HEK293 (cell line): ENCODE data around the gene TMEM263.
A peak's percentile ranks its signal among the peaks of the same experiment; 100 is the strongest.

Experiments
- CTCF ChIA-PET: fragments of 350-600 bp; formaldehyde crosslinking; extraction: SDS; loops from one replicate; lab custom pipeline; 2021; ENCODE audit warnings: antibody characterized with exemption; lab: Yijun Ruan, JAX
- POLR2A ChIA-PET: fragments of 300-600 bp; formaldehyde crosslinking; extraction: SDS; loops from one replicate; lab custom pipeline; 2020; ENCODE audit warnings: antibody characterized with exemption, inconsistent platforms; lab: Yijun Ruan, JAX
- H3K27ac ChIP-seq: fragments of 200-500 bp; sonication (Bioruptor generic); 2 replicates; pipeline ENCODE4 v1.5.1; 2014; ENCODE audit warnings: low read depth, low read length, control low read depth, inconsistent platforms; ENCODE audit errors: extremely low read depth
- H3K36me3 ChIP-seq, 2 experiments: fragments of 200-500 bp in 1 of 2; sonication (Bioruptor generic) in 1 of 2; 1 replicate in 1 of 2; 2 replicates in 1 of 2; pipeline ENCODE4 v1.5.1; 2014 to 2017; ENCODE audit warnings: inconsistent platforms in 2 of 2, low read length in 2 of 2; ENCODE audit not compliant: control insufficient read depth in 2 of 2, insufficient read depth in 1 of 2
- H3K4me1 ChIP-seq: fragments of 200-500 bp; sonication (Bioruptor generic); 2 replicates; pipeline ENCODE4 v1.5.1; 2014; ENCODE audit warnings: mild to moderate bottlenecking, low read length, inconsistent platforms; ENCODE audit not compliant: control insufficient read depth, insufficient read depth
- H3K4me3 ChIP-seq: 2 replicates; pipeline ENCODE4 v1.5.1; 2011; ENCODE audit warnings: low read depth, mild to moderate bottlenecking, control low read depth, low read length, moderate library complexity
- H3K9me3 ChIP-seq: fragments of 200-500 bp; sonication (Bioruptor generic); 2 replicates; pipeline ENCODE4 v1.5.1; 2014; ENCODE audit warnings: low read depth, low read length, inconsistent platforms; ENCODE audit not compliant: control insufficient read depth, insufficient read depth
- BCL11A ChIP-seq: fragments of 450-650 bp; formaldehyde crosslinking; IDR thresholded peaks from 2 replicates; pipeline ENCODE4 v1.5.1; 2016; ENCODE audit warnings: low read depth, missing biosample characterization, missing genetic modification characterization
- EGR2 ChIP-seq: fragments of 450-650 bp; formaldehyde crosslinking; IDR thresholded peaks from 2 replicates; pipeline ENCODE4 v1.5.1; 2016; ENCODE audit warnings: low read depth, missing biosample characterization, missing genetic modification characterization
- GLI4 ChIP-seq: fragments of 450-650 bp; formaldehyde crosslinking; IDR thresholded peaks from 2 replicates; pipeline ENCODE4 v1.5.1; 2016; ENCODE audit warnings: missing biosample characterization, missing genetic modification characterization
- GLIS2 ChIP-seq: fragments of 450-650 bp; formaldehyde crosslinking; IDR thresholded peaks from 2 replicates; pipeline ENCODE4 v1.5.1; 2016; ENCODE audit warnings: missing biosample characterization, missing genetic modification characterization
- KLF10 ChIP-seq: fragments of 450-650 bp; IDR thresholded peaks from 2 replicates; pipeline ENCODE4 v1.5.1; 2018; ENCODE audit warnings: missing biosample characterization, mild to moderate bottlenecking, missing genetic modification characterization
- KLF7 ChIP-seq: fragments of 450-650 bp; formaldehyde crosslinking; IDR thresholded peaks from 2 replicates; pipeline ENCODE4 v1.5.1; 2016; ENCODE audit warnings: missing biosample characterization, missing genetic modification characterization, borderline replicate concordance
- PRDM1 ChIP-seq: fragments of 450-650 bp; formaldehyde crosslinking; IDR thresholded peaks from 2 replicates; pipeline ENCODE4; 2016; ENCODE audit warnings: missing biosample characterization, missing genetic modification characterization
- RBAK ChIP-seq: fragments of 450-650 bp; formaldehyde crosslinking; IDR thresholded peaks from 2 replicates; pipeline ENCODE4 v1.5.1; 2016; ENCODE audit warnings: missing biosample characterization, missing genetic modification characterization
- SALL2 ChIP-seq: fragments of 450-650 bp; formaldehyde crosslinking; IDR thresholded peaks from 2 replicates; pipeline ENCODE4 v1.5.0; 2017; ENCODE audit warnings: missing biosample characterization, mild to moderate bottlenecking, missing genetic modification characterization, borderline replicate concordance
- SCRT1 ChIP-seq: fragments of 450-650 bp; formaldehyde crosslinking; IDR thresholded peaks from 2 replicates; pipeline ENCODE4 v1.5.1; 2016; ENCODE audit warnings: missing biosample characterization, missing genetic modification characterization, borderline replicate concordance
- TRIM28 ChIP-seq: IDR thresholded peaks from 2 replicates; pipeline ENCODE4 v1.6.1; 2011; ENCODE audit warnings: low read length, control low read depth, borderline replicate concordance
- ZNF2 ChIP-seq: fragments of 450-650 bp; formaldehyde crosslinking; IDR thresholded peaks from 2 replicates; pipeline ENCODE4 v1.5.1; 2016; ENCODE audit warnings: missing biosample characterization, missing genetic modification characterization
- ZNF335 ChIP-seq: fragments of 450-650 bp; formaldehyde crosslinking; conservative IDR thresholded peaks from 2 replicates; pipeline ENCODE4 v1.5.1; 2016; ENCODE audit warnings: missing biosample characterization, missing genetic modification characterization
- ZNF366 ChIP-seq: fragments of 450-650 bp; formaldehyde crosslinking; conservative IDR thresholded peaks from 2 replicates; pipeline ENCODE4 v1.5.1; 2016; ENCODE audit warnings: missing biosample characterization, missing genetic modification characterization
- ZNF426 ChIP-seq: fragments of 450-650 bp; formaldehyde crosslinking; IDR thresholded peaks from 2 replicates; pipeline ENCODE4 v1.5.1; 2017; ENCODE audit warnings: missing biosample characterization, missing genetic modification characterization, mild to moderate bottlenecking, inconsistent platforms, moderate library complexity
- ZNF48 ChIP-seq: fragments of 450-650 bp; formaldehyde crosslinking; IDR thresholded peaks from 2 replicates; pipeline ENCODE4 v1.5.1; 2016; ENCODE audit warnings: missing biosample characterization, missing genetic modification characterization
- ZNF529 ChIP-seq: fragments of 450-650 bp; formaldehyde crosslinking; IDR thresholded peaks from 2 replicates; pipeline ENCODE4 v1.5.1; 2017; ENCODE audit warnings: missing genetic modification characterization, missing biosample characterization; ENCODE audit not compliant: insufficient replicate concordance
- ZNF558 ChIP-seq: fragments of 450-650 bp; formaldehyde crosslinking; IDR thresholded peaks from 2 replicates; pipeline ENCODE4 v1.5.1; 2016; ENCODE audit warnings: missing biosample characterization, missing genetic modification characterization
- ZNF624 ChIP-seq: fragments of 450-650 bp; formaldehyde crosslinking; IDR thresholded peaks from 2 replicates; pipeline ENCODE4 v1.5.1; 2017; ENCODE audit warnings: missing biosample characterization, missing genetic modification characterization
- ZNF654 ChIP-seq: fragments of 450-650 bp; formaldehyde crosslinking; IDR thresholded peaks from 2 replicates; pipeline ENCODE4 v1.5.1; 2016; ENCODE audit warnings: low read depth, missing biosample characterization, missing genetic modification characterization
- TF ChIP-seq, protein P1 (sequence below): sonication (generic); formaldehyde crosslinking; IDR thresholded peaks from 2 replicates; pipeline ENCODE4 v1.8.1; 2022; ENCODE audit warnings: mild to moderate bottlenecking, moderate library complexity, missing genetic modification reagents
- TF ChIP-seq, protein P2 (sequence below): fragments of 450-650 bp; formaldehyde crosslinking; IDR thresholded peaks from 2 replicates; pipeline ENCODE4 v1.5.1; 2017; ENCODE audit warnings: missing biosample characterization, mild to moderate bottlenecking, missing genetic modification characterization, moderate library complexity
- TF ChIP-seq, protein P3 (sequence below): fragments of 450-650 bp; formaldehyde crosslinking; IDR thresholded peaks from 2 replicates; pipeline ENCODE4 v1.5.1; 2016; ENCODE audit warnings: missing biosample characterization, missing genetic modification characterization
- TF ChIP-seq, protein P4 (sequence below): fragments of 450-650 bp; formaldehyde crosslinking; IDR thresholded peaks from 2 replicates; pipeline ENCODE4 v1.5.1; 2016; ENCODE audit warnings: missing biosample characterization, missing genetic modification characterization, borderline replicate concordance
- TF ChIP-seq, protein P5 (sequence below): fragments of 450-650 bp; formaldehyde crosslinking; IDR thresholded peaks from 2 replicates; pipeline ENCODE4; 2016; ENCODE audit warnings: missing biosample characterization, missing genetic modification characterization
- TF ChIP-seq, protein P6 (sequence below): fragments of 450-650 bp; formaldehyde crosslinking; optimal IDR thresholded peaks from 2 replicates; pipeline ENCODE3; 2016; ENCODE audit warnings: missing biosample characterization, mild to moderate bottlenecking, missing genetic modification characterization

The TMEM263 gene

DNA sequence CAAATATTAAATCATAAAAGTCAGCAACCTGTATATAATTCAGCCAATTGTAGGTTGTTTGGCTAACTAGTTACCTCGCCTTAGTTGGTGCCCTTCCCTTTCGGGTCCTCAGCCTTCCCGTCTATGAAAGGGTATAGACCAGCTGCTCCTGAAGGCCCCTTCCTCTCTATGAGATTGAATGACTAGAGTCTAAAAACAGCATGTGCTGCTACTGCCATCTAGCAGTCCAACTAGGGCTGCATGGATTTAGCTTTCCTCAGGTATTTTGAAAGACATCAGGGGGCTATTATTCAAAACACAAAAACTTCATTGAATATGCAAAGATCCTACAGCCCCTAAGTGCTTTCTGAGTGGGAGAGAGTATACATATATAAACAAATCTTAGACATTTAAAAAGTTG is 37.0 kb upstream of the TMEM263 start (continued):
- TF ChIP-seq KLF10 = no peak
- TF ChIP-seq SALL2 (tag by site-specific recombination) = no peak
- no peak for TF ChIP-seq RBAK (tag by site-specific recombination)
- TF ChIP-seq KLF7 (tag by site-specific recombination) = no peak
- TF ChIP-seq, protein P1, sequence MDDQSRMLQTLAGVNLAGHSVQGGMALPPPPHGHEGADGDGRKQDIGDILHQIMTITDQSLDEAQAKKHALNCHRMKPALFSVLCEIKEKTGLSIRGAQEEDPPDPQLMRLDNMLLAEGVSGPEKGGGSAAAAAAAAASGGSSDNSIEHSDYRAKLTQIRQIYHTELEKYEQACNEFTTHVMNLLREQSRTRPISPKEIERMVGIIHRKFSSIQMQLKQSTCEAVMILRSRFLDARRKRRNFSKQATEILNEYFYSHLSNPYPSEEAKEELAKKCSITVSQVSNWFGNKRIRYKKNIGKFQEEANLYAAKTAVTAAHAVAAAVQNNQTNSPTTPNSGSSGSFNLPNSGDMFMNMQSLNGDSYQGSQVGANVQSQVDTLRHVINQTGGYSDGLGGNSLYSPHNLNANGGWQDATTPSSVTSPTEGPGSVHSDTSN (CRISPR knock-in tag) = no peak
- TF ChIP-seq, protein P2, sequence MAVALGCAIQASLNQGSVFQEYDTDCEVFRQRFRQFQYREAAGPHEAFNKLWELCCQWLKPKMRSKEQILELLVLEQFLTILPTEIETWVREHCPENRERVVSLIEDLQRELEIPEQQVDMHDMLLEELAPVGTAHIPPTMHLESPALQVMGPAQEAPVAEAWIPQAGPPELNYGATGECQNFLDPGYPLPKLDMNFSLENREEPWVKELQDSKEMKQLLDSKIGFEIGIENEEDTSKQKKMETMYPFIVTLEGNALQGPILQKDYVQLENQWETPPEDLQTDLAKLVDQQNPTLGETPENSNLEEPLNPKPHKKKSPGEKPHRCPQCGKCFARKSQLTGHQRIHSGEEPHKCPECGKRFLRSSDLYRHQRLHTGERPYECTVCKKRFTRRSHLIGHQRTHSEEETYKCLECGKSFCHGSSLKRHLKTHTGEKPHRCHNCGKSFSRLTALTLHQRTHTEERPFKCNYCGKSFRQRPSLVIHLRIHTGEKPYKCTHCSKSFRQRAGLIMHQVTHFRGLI (tag by site-specific recombination) = no peak
- TF ChIP-seq, protein P3, sequence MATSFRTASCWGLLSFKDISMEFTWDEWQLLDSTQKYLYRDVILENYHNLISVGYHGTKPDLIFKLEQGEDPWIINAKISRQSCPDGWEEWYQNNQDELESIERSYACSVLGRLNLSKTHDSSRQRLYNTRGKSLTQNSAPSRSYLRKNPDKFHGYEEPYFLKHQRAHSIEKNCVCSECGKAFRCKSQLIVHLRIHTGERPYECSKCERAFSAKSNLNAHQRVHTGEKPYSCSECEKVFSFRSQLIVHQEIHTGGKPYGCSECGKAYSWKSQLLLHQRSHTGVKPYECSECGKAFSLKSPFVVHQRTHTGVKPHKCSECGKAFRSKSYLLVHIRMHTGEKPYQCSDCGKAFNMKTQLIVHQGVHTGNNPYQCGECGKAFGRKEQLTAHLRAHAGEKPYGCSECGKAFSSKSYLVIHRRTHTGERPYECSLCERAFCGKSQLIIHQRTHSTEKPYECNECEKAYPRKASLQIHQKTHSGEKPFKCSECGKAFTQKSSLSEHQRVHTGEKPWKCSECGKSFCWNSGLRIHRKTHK (tag by site-specific recombination) = no peak
- no peak for TF ChIP-seq BCL11A
- TF ChIP-seq ZNF624 = no peak
- no peak for TF ChIP-seq SCRT1 (tag by site-specific recombination)
- TF ChIP-seq ZNF335 (tag by site-specific recombination) = peak; percentile 64; the same call in 1 of the 2 replicates
- TF ChIP-seq ZNF366 (tag by site-specific recombination) = no peak
- TF ChIP-seq ZNF48 = no peak
- TF ChIP-seq ZNF2 = no peak
- no peak for TF ChIP-seq TRIM28
- TF ChIP-seq ZNF529 = no peak
- peak; percentile 73 for TF ChIP-seq ZNF654
- TF ChIP-seq, all 188 proteins: peak for 4

DNA sequence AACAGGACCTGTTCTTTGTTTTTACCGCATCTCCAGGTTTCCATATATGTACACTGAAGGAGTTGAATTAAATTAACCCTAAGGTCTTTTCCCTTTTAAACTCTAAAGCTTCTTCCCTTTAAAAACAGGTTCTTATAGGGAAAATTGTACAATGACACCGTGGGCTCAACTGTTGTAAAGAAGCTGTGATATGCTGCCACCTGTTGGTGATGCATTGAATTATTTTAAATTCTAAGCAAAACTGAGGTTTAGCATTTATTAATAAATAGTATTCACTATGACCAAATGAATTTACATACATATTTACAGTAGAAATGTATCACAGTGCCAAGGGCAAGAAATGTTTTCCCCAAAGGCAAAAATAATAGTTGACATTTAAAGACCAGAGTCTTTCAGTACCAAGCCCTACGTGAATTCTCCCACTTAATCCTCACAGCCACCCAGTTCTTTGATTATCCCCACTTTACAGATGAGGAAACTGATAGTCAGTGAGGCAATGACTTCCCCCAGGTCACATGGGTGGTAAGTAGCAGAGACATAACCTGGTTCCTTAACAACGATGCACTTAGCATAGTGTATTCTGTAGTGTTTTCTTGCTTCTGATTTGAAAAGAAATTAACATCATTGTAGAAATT is 35.7 kb upstream of the TMEM263 start:
- ChIA-PET CTCF (interaction anchor here (0.6 to 2.8 kb wide), 45 partner anchors 12 to 749 kb away, joined by 3 to 22 read pairs (median 4); partner anchors contain the start of genes POLR3B and TMEM263), POLR2A (no interaction called here)
- no peaks in the 10 kb centered on the region; the same call in 1 of the 2 replicates for H3K9me3 ChIP-seq
- no peak overlapping the region for H3K4me3 ChIP-seq
- H3K27ac ChIP-seq = no peak overlapping the region
- H3K36me3 ChIP-seq = no peaks in the 10 kb centered on the region
- H3K4me1 ChIP-seq = no peaks in the 10 kb centered on the region
- TF ChIP-seq ZNF624 = no peak
- TF ChIP-seq, protein P4, sequence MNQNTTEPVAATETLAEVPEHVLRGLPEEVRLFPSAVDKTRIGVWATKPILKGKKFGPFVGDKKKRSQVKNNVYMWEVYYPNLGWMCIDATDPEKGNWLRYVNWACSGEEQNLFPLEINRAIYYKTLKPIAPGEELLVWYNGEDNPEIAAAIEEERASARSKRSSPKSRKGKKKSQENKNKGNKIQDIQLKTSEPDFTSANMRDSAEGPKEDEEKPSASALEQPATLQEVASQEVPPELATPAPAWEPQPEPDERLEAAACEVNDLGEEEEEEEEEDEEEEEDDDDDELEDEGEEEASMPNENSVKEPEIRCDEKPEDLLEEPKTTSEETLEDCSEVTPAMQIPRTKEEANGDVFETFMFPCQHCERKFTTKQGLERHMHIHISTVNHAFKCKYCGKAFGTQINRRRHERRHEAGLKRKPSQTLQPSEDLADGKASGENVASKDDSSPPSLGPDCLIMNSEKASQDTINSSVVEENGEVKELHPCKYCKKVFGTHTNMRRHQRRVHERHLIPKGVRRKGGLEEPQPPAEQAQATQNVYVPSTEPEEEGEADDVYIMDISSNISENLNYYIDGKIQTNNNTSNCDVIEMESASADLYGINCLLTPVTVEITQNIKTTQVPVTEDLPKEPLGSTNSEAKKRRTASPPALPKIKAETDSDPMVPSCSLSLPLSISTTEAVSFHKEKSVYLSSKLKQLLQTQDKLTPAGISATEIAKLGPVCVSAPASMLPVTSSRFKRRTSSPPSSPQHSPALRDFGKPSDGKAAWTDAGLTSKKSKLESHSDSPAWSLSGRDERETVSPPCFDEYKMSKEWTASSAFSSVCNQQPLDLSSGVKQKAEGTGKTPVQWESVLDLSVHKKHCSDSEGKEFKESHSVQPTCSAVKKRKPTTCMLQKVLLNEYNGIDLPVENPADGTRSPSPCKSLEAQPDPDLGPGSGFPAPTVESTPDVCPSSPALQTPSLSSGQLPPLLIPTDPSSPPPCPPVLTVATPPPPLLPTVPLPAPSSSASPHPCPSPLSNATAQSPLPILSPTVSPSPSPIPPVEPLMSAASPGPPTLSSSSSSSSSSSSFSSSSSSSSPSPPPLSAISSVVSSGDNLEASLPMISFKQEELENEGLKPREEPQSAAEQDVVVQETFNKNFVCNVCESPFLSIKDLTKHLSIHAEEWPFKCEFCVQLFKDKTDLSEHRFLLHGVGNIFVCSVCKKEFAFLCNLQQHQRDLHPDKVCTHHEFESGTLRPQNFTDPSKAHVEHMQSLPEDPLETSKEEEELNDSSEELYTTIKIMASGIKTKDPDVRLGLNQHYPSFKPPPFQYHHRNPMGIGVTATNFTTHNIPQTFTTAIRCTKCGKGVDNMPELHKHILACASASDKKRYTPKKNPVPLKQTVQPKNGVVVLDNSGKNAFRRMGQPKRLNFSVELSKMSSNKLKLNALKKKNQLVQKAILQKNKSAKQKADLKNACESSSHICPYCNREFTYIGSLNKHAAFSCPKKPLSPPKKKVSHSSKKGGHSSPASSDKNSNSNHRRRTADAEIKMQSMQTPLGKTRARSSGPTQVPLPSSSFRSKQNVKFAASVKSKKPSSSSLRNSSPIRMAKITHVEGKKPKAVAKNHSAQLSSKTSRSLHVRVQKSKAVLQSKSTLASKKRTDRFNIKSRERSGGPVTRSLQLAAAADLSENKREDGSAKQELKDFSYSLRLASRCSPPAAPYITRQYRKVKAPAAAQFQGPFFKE = no peak
- no peak for TF ChIP-seq PRDM1
- TF ChIP-seq, protein P5, sequence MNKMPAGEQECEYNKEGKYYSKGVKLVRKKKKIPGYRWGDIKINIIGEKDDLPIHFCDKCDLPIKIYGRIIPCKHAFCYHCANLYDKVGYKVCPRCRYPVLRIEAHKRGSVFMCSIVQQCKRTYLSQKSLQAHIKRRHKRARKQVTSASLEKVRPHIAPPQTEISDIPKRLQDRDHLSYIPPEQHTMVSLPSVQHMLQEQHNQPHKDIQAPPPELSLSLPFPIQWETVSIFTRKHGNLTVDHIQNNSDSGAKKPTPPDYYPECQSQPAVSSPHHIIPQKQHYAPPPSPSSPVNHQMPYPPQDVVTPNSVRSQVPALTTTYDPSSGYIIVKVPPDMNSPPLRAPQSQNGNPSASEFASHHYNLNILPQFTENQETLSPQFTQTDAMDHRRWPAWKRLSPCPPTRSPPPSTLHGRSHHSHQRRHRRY (tag by site-specific recombination) = no peak
- TF ChIP-seq GLI4 = no peak
- no peak for TF ChIP-seq ZNF426 (tag by site-specific recombination)
- TF ChIP-seq, protein P6, sequence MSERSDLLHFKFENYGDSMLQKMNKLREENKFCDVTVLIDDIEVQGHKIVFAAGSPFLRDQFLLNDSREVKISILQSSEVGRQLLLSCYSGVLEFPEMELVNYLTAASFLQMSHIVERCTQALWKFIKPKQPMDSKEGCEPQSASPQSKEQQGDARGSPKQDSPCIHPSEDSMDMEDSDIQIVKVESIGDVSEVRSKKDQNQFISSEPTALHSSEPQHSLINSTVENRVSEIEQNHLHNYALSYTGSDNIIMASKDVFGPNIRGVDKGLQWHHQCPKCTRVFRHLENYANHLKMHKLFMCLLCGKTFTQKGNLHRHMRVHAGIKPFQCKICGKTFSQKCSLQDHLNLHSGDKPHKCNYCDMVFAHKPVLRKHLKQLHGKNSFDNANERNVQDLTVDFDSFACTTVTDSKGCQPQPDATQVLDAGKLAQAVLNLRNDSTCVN (tag by site-specific recombination) = no peak
- TF ChIP-seq GLIS2 (tag by site-specific recombination) = no peak
- no peak for TF ChIP-seq ZNF558
- no peak for TF ChIP-seq EGR2 (tag by site-specific recombination)
